Left hindlimb (tissue), 1 donor: Measurements from ENCODE around the gene HMGXB3.

Experiments
- DNase-seq: peaks from one replicate; pipeline ENCODE4 v3.0.0-alpha.2; 2018

HMGXB3 gene

GRCh38 chr5:150052956-150053712 lies 52.6 kb downstream of the HMGXB3 start:
- DNase-seq: no peak

GRCh38 chr5:150053713-150054392 lies 53.3 kb downstream of the HMGXB3 start:
- DNase-seq: no peak

GRCh38 chr5:150054569-150054968 lies 54.0 kb downstream of the HMGXB3 start:
- DNase-seq: no peak

GRCh38 chr5:150055326-150056074 lies 55.0 kb downstream of the HMGXB3 start:
- no peak for DNase-seq

- DNase-seq: no peak
Measured at GRCh38 chr5:150056075-150056443, 55.5 kb downstream of the HMGXB3 start.

GRCh38 chr5:150057052-150057451 lies 56.5 kb downstream of the HMGXB3 start:
- DNase-seq: no peak

GRCh38 chr5:150057511-150057910 lies 57.0 kb downstream of the HMGXB3 start:
- DNase-seq: no peak

- DNase-seq: peak; percentile 12
Measured at GRCh38 chr5:150057996-150058395, 57.5 kb downstream of the HMGXB3 start.

- DNase-seq: peak; percentile 32
Measured at GRCh38 chr5:150058480-150059126, 58.1 kb downstream of the HMGXB3 start.

- peak; percentile 16 for DNase-seq
Measured at GRCh38 chr5:150059623-150060022, 59.1 kb downstream of the HMGXB3 start.

GRCh38 chr5:150060471-150060870 lies 59.9 kb downstream of the HMGXB3 start:
- DNase-seq: peak; percentile 12

GRCh38 chr5:150061538-150061995 lies 61.0 kb downstream of the HMGXB3 start:
- DNase-seq: peak; percentile 26

- no peak for DNase-seq
Measured at GRCh38 chr5:150062216-150062922, 61.8 kb downstream of the HMGXB3 start.

- DNase-seq: peak; percentile 15
Measured at GRCh38 chr5:150063638-150064037, 63.1 kb downstream of the HMGXB3 start.

- DNase-seq: peak; percentile 29
Measured at GRCh38 chr5:150064681-150065220, 64.2 kb downstream of the HMGXB3 start.

- DNase-seq: peak; percentile 40
Measured at GRCh38 chr5:150065346-150065745, 64.8 kb downstream of the HMGXB3 start.

GRCh38 chr5:150065886-150066285 lies 65.3 kb downstream of the HMGXB3 start:
- DNase-seq: peak; percentile 37

GRCh38 chr5:150066436-150066835 lies 65.9 kb downstream of the HMGXB3 start:
- DNase-seq: peak; percentile 9

- peak; percentile 14 for DNase-seq
Measured at GRCh38 chr5:150066901-150067396, 66.4 kb downstream of the HMGXB3 start.

- peak; percentile 10 for DNase-seq
Measured at GRCh38 chr5:150067405-150067960, 66.9 kb downstream of the HMGXB3 start.

GRCh38 chr5:150068071-150068470 lies 67.5 kb downstream of the HMGXB3 start:
- peak; percentile 23 for DNase-seq
